ENCODE results near the gene NRCAM. TPM values are rescaled to one million over a fixed set of nuclear protein-coding genes. Genes with fewer than 3 reads are reported as not detected.
A peak's percentile ranks its signal among the peaks of the same experiment; 100 is the strongest.

Gene NRCAM
- total RNA-seq, 2 experiments from 2014 or later, result 3.4 to 7.0 TPM

DNA sequence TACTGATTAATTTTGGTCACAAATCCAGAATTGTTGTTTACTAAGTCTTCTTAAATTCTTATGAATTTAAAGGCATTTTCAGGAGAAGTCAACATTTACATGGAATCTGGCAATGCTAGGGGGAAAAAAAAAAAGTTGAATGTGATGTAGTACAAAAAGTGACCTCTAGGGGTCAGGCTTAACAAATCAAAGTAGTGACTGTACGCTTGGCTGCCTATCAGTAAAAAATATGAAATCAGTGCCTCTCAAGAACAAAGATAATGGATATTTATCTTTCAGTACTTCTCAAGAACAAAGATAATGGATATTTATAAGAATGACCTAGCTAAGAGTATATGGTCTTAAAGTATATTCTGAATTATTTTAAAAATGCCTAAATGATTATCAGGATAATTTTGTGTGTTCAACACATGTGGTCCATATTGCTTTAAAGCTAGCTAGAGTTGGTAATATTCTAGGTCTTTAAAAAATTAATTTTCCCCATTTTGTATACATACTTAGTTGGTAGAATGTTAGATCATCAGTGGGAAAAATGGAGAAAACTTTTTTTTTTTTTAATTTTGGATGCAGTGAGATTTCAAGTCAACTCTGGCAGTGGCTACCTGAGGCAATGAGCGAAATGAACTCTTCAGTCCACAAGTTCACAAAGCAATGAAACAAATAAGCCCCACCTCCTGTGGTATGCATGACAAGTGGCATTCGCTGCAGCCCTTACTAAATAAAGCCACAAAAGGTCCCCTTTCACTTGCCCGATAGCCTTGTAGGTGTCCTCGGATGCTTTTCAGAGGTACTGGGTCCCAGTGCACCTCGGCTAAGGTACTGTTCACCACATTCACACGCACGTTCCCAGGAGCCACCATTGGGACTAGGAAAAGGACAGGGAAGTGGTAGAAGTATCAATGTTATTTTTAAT lies 274.9 kb downstream of the NRCAM start:
- POLR2A ChIA-PET, result no interaction called here
- ATAC-seq (ENCODE audit: poor library complexity), result peak; percentile 62
- H3K9me3 ChIP-seq (ENCODE audit: control insufficient read depth in 1 of 2, insufficient read depth in 1 of 2, low read length in 2 of 2), result no peaks in the 10 kb centered on the region
- no peak overlapping the region for H3K4me3 Mint-ChIP-seq
- H3K9me3 Mint-ChIP-seq, result no peaks in the 10 kb centered on the region
- H3K27ac Mint-ChIP-seq, result no peak overlapping the region
- H3K4me1 Mint-ChIP-seq (ENCODE audit: low read depth), result no peaks in the 10 kb centered on the region
- CTCF ChIA-PET, result interaction anchor here (1.7 kb wide), 1 partner anchor 316 kb away, joined by 5 read pairs; no protein-coding TSS in a partner anchor
- TF ChIP-seq, protein P1, sequence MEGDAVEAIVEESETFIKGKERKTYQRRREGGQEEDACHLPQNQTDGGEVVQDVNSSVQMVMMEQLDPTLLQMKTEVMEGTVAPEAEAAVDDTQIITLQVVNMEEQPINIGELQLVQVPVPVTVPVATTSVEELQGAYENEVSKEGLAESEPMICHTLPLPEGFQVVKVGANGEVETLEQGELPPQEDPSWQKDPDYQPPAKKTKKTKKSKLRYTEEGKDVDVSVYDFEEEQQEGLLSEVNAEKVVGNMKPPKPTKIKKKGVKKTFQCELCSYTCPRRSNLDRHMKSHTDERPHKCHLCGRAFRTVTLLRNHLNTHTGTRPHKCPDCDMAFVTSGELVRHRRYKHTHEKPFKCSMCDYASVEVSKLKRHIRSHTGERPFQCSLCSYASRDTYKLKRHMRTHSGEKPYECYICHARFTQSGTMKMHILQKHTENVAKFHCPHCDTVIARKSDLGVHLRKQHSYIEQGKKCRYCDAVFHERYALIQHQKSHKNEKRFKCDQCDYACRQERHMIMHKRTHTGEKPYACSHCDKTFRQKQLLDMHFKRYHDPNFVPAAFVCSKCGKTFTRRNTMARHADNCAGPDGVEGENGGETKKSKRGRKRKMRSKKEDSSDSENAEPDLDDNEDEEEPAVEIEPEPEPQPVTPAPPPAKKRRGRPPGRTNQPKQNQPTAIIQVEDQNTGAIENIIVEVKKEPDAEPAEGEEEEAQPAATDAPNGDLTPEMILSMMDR (IDR thresholded peaks at IDR 0.05), result peak; percentile 87
- DNase-seq, result peak in 3 of 14 experiments; percentile 40 to 65 (median 59)
- peaks cover 5% of the 10 kb centered on the region for H3K27me3 Mint-ChIP-seq
- H3K4me3 ChIP-seq (ENCODE audit: low read length), result no peak overlapping the region
- no peaks in the 10 kb centered on the region for H3K36me3 ChIP-seq (ENCODE audit: insufficient read depth, low read length)
- no peak overlapping the region for H3K27ac ChIP-seq (ENCODE audit: low read depth in 1 of 2, low read length in 2 of 2)
- intact Hi-C loops (cut with DNase I, micrococcal nuclease), result loop anchor here (1.0 to 5.0 kb wide), 4 partner anchors 315 to 416 kb away; no protein-coding TSS in a partner anchor
- peaks cover 9% of the 10 kb centered on the region for H3K36me3 Mint-ChIP-seq (ENCODE audit: low read depth)
- H3K4me1 ChIP-seq (ENCODE audit: insufficient read depth, low read length), result no peaks in the 10 kb centered on the region
- no peaks in the 10 kb centered on the region for H3K27me3 ChIP-seq (ENCODE audit: control insufficient read depth in 1 of 2, insufficient read depth in 2 of 2, low read length in 2 of 2)

DNA sequence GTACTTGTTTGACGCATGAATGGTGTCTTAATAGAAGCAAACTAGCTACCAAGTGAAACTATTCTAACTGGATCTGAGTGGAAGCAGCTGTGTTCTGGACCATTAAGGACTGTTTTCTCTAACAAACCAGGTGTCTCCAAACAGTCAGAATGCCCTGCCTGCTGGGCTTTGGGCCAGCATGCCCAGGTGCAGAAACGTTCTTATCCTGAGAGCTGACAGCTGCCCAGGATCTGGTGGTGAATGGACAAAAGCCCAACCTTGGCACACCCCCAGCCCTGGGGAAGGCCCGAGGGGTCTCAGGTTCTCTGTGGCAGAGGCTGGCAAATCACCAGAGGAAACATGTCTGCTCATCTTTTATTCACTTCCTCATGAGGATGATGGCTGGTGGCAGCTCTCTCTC lies 277.8 kb downstream of the NRCAM start:
- DNase-seq (no peak), ATAC-seq (ENCODE audit: poor library complexity) (no peak)
- no peak overlapping the region for H3K4me3 Mint-ChIP-seq
- peaks cover 5% of the 10 kb centered on the region for H3K27me3 Mint-ChIP-seq
- Histone ChIP-seq H3K27ac (ENCODE audit: low read depth in 1 of 2, low read length in 2 of 2) (no peak overlapping the region), H3K9me3 (ENCODE audit: control insufficient read depth in 1 of 2, insufficient read depth in 1 of 2, low read length in 2 of 2) (no peaks in the 10 kb centered on the region), H3K27me3 (ENCODE audit: control insufficient read depth in 1 of 2, insufficient read depth in 2 of 2, low read length in 2 of 2) (peaks cover 0 to 5% of the 10 kb centered on the region in 2 experiments), H3K4me3 (ENCODE audit: low read length) (no peak overlapping the region), H3K4me1 (ENCODE audit: insufficient read depth, low read length) (no peaks in the 10 kb centered on the region), H3K36me3 (ENCODE audit: insufficient read depth, low read length) (no peaks in the 10 kb centered on the region)
- H3K9me3 Mint-ChIP-seq, result no peaks in the 10 kb centered on the region
- ChIA-PET POLR2A (no interaction called here), CTCF (no interaction called here)
- H3K4me1 Mint-ChIP-seq (ENCODE audit: low read depth), result no peaks in the 10 kb centered on the region
- H3K27ac Mint-ChIP-seq, result no peak overlapping the region
- peaks cover 9% of the 10 kb centered on the region for H3K36me3 Mint-ChIP-seq (ENCODE audit: low read depth)
- TF ChIP-seq, protein P1 (IDR thresholded peaks at IDR 0.05), result no peak
- intact Hi-C loops (cut with DNase I, micrococcal nuclease), result no loop called here

DNA sequence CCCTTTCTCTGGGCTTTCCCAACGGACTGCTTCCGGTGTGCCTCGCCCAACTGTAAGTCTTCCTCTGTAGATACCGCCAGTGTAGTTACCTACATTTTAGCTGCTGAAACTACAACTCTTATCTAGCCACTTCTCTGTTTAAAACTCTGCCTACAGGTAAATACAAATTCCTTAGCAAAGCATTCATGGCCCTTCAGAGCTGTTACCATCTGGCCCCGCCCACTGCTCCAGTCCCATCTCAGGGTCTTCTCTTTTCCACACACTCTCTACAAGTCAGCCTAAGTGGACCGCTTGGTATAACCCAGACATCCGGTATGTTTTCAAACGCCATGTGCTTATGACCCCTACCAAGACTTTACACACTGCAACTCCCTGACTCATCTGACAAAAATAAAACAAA lies 285.1 kb downstream of the NRCAM start:
- DNase-seq, result no peak
- H3K4me3 ChIP-seq (ENCODE audit: low read length), result no peak overlapping the region
- H3K4me1 ChIP-seq (ENCODE audit: insufficient read depth, low read length), result no peaks in the 10 kb centered on the region
- ChIA-PET CTCF (no interaction called here), POLR2A (no interaction called here)
- no peaks in the 10 kb centered on the region for H3K4me1 Mint-ChIP-seq (ENCODE audit: low read depth)
- no peaks in the 10 kb centered on the region for H3K9me3 Mint-ChIP-seq
- H3K27ac ChIP-seq (ENCODE audit: low read depth in 1 of 2, low read length in 2 of 2), result no peak overlapping the region
- no peaks in the 10 kb centered on the region for H3K36me3 ChIP-seq (ENCODE audit: insufficient read depth, low read length)
- no peaks in the 10 kb centered on the region for H3K36me3 Mint-ChIP-seq (ENCODE audit: low read depth)
- no peak overlapping the region for H3K4me3 Mint-ChIP-seq
- H3K27me3 ChIP-seq (ENCODE audit: control insufficient read depth in 1 of 2, insufficient read depth in 2 of 2, low read length in 2 of 2), result peaks cover 3 to 5% of the 10 kb centered on the region in 2 experiments
- no peak overlapping the region for H3K27ac Mint-ChIP-seq
- intact Hi-C loops (cut with DNase I, micrococcal nuclease), result no loop called here
- TF ChIP-seq, protein P1 (IDR thresholded peaks at IDR 0.05), result no peak
- no peaks in the 10 kb centered on the region for H3K27me3 Mint-ChIP-seq
- no peak for ATAC-seq (ENCODE audit: poor library complexity)
- H3K9me3 ChIP-seq (ENCODE audit: control insufficient read depth in 1 of 2, insufficient read depth in 1 of 2, low read length in 2 of 2), result no peaks in the 10 kb centered on the region
